CD4-positive, alpha-beta T cell treated with Interleukin-4 for 4 hours (primary cell): Measurements from ENCODE around the gene PAIP2B.
"Not testable (repeated sequence)": the region's sequence is repeated elsewhere in the genome, so short reads cannot be mapped to it uniquely, and the experiment has no call there.

Source experiments
- DNase-seq: peaks from one replicate; pipeline ENCODE4 v3.0.0-alpha.2; 2020

PAIP2B gene, protein sequence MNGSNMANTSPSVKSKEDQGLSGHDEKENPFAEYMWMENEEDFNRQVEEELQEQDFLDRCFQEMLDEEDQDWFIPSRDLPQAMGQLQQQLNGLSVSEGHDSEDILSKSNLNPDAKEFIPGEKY

GRCh38 chr2:71226965-71227560, at the start of gene PAIP2B:
Gene PAIP2B, minus strand, starts transcription at chr2:71227103. Its CDS starts 24,514 bp downstream, at chr2:71202589.
- peak; percentile 99 for DNase-seq

DNA sequence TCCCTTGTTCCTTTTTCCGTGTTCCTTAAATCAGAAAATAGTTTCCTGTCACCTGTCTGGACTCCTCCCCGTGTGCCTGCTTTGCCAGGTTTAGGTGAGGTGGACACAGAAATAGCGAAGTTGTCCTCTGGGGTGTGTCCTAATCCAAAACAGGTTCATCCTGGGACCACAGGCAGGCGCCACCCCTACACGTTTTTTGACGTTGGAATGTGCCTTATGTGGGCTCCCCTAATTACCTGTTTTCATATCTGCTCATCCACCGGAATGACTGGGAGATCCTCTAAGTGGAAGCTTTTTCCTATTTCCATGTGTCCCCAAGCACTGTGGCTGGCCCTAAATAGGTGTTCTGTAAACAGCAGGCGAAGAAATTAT, 49.0 kb upstream of the PAIP2B start:
- DNase-seq = no peak

DNA sequence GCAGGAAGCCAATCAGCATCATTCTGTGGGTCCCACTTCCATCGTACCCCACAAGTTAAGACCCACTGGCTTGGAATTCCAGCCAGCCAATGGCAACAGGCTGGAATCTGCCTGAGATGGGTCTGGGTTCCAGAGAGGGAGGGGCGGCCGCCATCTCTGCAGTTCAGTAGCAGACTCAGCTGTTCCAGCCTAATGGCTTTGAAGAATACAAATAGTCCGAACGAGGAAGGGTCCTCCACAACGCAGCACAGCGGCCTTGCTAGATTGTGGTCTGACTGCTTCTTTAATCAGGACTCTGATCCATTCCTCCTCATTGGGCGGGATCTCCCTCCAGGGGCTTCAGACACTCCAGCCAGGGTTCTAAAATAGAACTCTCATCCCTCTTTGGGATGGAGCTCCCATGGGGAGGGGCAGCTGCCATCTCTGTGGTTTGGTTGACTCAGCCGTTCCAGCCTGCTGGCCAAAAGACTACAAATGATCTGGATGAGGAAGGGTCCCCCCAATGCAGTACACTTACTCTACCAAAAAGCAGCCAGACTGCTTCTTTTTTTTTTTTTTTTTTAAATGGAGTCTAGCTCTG, 42.7 kb upstream of the PAIP2B start:
- no peak for DNase-seq

- DNase-seq = no peak
These were observed 36.5 kb upstream of the PAIP2B start for GRCh38 chr2:71263386-71263785.

GRCh38 chr2:71261534-71261933, 34.6 kb upstream of the PAIP2B start:
- no peak for DNase-seq

DNA sequence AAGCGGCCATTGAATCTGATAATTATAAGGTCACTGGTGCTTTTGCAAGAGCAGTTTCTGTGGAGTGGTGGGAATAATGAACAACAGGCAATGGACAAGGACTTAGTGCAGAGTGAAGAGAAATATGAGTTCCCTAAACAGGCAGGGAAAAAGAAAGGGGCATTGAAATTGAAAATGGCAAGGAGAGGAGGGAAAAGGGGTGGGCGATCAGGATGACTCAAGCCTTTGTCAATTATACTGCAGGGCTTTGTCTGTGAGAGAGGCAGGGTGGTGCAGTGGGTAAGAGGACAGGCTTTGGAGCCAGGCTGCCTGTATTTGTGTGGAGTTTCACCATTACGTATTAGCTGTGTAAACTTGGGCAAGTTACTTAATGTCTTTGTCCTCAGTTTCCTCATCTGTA, 29.5 kb upstream of the PAIP2B start:
- no peak for DNase-seq

DNA sequence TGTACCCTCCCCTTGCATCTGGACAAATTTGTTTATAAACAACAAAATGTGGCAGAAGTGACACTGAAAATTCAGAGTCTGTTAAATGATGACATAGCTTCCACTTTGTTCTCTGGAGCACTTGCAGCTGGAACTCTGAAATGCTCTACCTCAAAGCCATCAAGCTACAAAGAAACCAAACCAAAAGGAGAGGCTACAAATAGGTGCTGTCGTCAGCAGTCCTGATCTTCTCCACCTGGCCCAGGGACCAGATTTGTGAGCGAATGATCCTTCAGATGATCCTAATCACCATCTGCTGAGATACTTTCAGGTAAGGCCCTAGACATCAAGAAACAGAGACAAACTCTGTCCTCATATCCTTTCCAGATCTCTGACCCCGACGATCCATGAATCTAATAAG, 27.9 kb upstream of the PAIP2B start:
- DNase-seq = no peak

GRCh38 chr2:71254078-71254477, 27.2 kb upstream of the PAIP2B start:
- DNase-seq = no peak

GRCh38 chr2:71253476-71253875, 26.6 kb upstream of the PAIP2B start:
- DNase-seq = no peak

DNA sequence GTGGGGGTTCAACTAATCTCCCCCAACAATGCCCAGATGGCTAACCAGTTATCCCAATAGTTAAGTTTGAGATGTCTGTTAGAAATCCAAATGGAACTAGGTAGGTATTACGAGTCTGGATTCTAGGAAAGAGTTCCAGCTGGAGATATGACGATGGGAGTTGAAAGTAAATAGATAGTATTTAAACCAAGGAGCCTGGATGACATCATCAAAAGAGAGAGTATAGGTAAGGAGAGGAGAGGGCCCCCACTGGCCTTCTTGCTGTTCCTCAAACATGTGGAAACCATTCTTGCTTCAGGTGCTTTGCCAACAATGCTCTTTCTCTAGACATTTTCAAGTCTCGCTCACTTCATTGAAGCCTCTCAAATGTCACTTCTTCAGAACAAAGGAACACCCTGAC, 26.0 kb upstream of the PAIP2B start:
- no peak for DNase-seq

DNA sequence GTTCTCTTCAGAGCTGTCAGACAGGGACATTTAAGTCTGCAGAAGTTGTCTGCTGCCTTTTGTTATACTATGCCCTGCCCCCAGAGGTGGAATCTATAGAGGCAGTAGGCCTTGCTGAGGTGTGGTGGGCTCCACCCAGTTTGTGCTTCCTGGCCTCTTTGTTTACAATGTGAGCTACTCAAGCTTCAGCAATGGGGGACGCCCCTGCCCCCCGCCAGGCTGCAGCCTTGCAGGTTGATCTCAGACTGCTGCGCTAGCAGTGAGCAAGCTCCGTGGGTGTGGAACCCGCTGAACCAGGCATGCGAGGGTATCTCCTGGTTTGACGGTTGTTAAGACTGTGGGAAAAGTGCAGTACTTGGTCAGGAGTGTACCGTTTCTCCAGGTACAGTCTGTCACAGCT, 24.0 kb upstream of the PAIP2B start:
- no peak for DNase-seq

GRCh38 chr2:71244302-71244660, 17.4 kb upstream of the PAIP2B start:
- DNase-seq = no peak

DNA sequence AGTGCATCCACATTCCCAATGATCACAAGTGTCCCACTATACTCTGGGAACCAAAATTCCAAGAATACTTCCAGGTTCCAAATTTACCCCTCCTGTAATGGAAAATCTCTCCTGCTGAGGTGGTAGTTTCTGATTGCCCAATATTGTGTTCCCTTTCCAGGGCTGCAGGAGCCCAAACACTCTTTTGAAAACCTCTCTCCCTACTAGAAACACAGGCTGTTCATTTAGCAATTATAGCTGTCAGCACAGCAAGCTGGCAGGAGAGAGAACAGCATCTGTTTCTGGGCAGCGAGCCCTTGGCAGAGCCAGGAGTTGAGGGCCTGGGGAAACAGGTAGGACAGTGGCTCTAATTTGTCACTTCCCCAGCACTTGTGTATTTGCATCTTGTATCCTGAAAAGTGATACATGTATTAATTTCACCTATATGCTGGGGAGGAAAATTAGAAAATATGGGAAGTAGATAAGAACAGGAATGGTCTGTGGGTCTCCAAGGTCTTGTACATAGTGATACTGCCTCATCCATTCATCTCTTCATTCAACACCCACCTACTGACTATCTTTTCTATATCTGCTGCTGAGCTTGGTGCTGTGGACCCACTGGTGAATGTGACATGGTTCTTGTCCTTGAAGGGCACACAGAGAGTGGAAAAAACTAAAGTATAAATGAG, 16.9 kb upstream of the PAIP2B start:
- DNase-seq = no peak

GRCh38 chr2:71240794-71241193, 13.9 kb upstream of the PAIP2B start:
- DNase-seq = no peak

DNA sequence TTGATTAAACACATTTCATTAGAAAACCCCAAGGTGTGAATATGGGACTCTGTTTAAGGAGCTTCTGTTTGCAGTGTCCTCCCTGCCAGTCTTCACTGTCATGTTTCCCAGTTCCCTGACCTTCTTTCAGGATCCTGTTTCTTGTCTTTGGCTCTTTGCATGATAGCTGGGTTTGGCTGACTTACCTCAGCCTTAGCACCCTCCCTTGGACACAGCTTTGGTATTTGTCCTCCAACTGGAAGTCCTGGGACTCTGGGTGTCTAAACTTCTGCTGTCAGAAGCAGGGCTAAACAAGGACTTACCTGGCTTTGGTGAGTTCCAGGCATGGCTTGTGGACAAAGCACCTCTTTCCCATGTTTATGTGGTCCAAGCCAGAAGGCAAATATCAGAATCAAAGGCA, 11.2 kb upstream of the PAIP2B start:
- no peak for DNase-seq

DNA sequence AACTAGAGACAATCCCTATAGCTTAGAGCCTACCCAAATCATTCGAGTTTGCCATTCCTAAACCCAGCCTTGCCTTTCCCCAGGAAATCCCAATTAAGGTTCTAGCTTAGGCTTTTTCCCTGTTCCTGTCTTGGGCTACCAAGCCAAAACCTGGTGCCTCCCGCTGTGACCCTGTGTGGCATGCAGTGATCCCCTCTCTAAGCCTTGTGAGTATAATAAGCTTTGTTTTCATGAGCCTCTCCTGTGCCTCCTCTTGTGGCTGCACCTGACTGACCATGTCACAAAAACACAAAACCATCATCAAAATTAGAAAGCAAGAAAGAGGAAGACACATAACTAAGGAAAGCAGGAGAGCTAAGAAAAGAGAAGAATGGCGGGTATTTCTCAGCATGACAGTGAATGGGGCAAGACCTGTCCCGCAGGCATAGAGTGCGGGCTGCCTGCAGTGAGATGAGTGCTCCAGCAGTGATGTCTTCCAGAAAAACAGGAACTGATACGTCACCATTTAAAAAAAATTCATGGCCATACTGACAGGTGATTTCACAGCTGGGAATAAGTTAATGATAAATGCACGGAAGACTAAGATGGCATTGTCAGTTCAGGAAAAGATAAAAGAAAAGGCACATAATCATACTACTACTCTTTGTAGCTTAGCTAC, 9.2 kb upstream of the PAIP2B start:
- DNase-seq = no peak

DNA sequence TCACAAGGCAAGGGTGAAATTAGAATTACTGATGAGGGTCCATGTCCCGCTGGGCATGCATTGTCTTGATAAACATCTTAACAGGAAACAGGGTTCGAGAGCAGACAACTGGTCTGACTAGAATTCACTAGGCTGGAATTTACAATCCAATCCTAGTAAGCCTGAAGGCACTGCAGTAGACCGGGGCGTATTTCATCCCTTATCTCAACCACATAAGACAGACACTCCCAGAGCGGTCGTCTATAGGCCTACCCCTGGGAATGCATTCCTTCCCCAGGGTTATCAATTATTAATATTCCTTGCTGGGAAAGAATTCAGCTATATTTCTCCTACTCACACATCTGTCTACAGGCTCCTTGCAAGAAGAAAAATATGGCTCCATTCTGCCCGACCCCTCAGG, 6.2 kb upstream of the PAIP2B start:
- not testable (repeated sequence) for DNase-seq

DNA sequence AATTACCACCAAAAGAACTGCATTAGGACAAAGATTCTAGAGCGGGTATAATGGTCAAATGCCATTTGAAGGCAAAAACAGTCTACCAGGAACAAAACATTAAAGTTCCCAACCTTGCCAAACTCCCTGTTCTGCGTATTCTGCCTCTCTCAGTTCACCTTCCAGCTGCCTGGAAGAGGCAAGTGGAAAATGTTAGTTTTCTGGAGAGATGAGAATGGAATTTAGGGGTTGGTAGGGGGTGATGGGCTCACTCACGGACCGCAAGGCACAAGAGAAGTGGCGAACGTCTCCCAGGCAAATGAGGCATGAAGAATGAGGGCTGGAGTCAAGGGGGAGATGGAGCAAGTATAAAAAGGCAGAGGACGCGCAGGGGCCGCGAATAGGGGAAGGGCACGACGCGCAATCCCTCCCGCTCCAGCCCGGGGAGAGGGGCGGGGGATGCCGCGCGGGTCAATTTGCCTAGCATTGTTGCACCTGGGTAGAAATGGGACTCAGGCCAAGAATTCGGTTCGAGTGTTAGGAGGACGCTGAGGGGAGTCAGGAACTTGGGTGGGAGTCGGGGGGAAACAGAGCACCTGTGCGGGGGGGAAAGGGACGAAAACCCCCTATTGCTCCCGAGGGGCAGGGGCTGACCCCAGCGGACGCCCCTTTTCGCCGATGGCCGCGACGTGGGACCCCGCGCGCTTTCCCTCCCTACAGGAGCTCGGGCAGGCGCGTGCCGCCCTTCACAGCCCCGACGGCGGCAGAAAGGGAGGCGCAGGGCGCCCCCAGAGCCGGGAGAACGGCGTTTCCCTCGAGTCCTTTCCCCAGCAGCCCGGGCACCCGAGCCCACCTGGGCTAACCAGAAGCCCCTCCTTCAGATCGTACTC, 573 bp downstream of the PAIP2B start:
- peak; percentile 6 for DNase-seq

DNA sequence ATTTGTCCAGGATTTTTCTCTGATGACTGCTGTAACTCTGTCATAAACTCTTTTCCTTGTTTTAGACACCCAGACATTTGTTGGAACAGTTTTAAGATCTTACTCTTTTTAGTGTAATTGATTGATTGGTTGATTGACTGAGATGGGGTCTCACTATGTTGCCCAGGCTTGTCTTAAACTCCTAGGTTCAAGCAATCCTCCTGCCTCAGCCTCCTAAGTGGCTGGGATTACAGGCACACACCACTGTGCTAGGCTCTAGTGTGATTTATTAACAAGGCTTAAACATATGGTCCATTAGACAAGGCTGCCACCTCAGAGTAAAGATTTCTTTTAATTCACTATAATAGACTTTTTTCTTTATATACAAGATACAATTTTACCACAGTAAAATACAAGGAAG, 2.0 kb downstream of the PAIP2B start:
- no peak for DNase-seq

DNA sequence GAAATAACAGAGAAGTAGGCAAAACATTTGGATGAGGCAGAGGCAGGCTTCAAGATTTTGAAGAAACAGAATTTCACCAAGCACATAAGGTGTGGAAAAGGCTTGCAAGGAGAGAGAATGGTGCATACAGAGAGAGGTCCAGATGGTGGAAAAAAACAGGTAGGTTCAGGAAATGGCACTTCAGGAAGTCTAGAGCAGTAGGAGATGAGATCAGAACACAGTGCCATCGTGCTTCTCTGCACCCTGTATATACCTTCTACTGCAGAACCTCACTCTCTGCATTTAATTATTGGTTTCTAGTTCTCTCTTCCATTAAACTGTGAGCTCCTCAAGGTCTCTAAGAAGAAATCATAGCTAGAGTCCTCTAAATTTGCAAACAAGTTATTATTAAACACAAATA, 2.4 kb downstream of the PAIP2B start:
- no peak for DNase-seq

GRCh38 chr2:71223767-71224333, 3.1 kb downstream of the PAIP2B start:
- no peak for DNase-seq

GRCh38 chr2:71220743-71221142, 6.2 kb downstream of the PAIP2B start:
- no peak for DNase-seq

GRCh38 chr2:71216501-71216900, 10.4 kb downstream of the PAIP2B start:
- DNase-seq = no peak
